Ramos (cell line): Measurements from ENCODE around the gene ALDH1A3.

Experiments used
- in situ Hi-C: fragments of 300-500 bp; cut with MboI; formaldehyde crosslinking; loops from one replicate; pipeline ENCODE4 v1.14.3; 2022; ENCODE audit warnings: low sequenced_read_pairs; ENCODE audit not compliant: unreplicated experiment

ALDH1A3 gene

DNA sequence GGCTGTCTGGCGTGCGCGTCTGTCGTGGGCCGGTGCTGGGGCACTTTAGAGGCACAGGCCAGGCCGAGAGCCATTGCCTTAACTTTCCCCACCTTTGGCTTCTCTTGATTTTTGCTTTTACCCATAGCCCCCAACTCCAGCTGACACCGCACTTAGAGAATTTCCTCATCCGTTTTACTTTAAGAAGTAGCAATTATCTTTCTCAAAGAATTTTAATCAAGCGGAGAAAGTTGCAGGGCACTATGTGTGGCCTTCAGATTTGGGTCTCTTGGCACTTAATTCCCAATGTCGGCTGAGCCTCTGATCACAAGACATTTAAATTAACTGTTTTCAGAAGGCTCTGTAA, 1.2 kb downstream of the ALDH1A3 start:
- in situ Hi-C loops, result no loop called here

- in situ Hi-C loops, result no loop called here
These were observed 2.1 kb downstream of the ALDH1A3 start for GRCh38 chr15:100881573-100882336.

- in situ Hi-C loops, result no loop called here
These were observed 5.5 kb downstream of the ALDH1A3 start for GRCh38 chr15:100885116-100885515.

GRCh38 chr15:100885811-100886210, 6.2 kb downstream of the ALDH1A3 start:
- in situ Hi-C loops, result no loop called here

DNA sequence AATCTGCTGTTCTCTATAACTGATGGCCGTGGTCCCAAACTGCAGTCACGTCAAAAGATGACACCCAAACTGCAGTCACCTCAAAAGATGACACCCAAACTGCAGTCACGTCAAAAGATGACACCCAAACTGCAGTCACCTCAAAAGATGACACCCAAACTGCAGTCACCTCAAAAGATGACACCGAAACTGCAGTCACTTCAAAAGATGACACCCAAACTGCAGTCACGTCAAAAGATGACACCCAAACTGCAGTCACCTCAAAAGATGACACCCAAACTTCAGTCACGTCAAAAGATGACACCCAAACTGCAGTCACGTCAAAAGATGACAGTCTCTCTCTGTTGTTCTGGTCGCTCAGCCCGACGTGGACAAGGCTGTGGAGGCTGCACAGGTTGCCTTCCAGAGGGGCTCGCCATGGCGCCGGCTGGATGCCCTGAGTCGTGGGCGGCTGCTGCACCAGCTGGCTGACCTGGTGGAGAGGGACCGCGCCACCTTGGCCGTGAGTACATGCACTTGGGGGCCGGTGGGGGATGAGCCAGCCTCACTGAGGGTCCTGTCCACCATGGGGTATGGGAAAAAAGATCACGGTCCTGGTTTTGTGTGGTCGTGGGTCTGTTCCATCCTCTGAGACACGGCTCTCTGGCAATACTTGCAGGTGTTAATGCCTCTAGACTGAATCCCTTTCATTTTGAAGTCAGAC, 7.7 kb downstream of the ALDH1A3 start:
- in situ Hi-C loops, result no loop called here

GRCh38 chr15:100889385-100890050, 9.9 kb downstream of the ALDH1A3 start:
- in situ Hi-C loops, result no loop called here

DNA sequence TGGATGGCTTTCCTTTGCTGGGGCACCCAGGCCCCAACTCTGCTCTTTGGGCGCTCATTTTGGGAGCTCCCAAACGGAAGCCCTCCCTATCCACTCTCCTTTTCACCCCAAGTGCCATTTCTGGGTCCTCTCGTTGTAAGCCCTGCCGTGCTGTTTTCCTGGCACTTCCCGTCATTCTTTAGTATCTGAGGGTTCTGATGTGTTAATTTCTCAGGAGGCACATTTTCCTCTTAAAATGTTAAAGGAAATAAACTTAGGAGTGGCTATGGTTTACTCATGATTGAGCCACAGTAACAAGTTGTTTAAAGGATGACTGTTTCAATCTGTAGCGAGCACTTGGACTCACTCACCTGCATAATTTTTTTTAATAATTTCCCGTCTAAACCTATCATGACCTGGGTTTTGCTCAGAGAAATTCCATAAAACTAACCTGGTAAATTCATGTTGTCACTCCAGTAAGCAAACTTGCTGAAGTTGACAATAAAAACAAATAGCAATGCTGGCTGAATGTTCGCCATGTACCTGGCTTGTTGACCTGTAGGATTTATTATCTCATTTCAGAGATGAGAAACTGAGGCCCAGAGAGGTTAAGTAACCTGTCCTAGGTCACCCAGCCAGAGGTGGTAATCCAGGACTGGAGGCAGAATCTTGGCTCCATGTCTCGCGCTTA, 10.6 kb downstream of the ALDH1A3 start:
- in situ Hi-C loops, result no loop called here

- in situ Hi-C loops, result no loop called here
These were observed 11.2 kb downstream of the ALDH1A3 start for GRCh38 chr15:100890850-100891249.

- in situ Hi-C loops, result no loop called here
These were observed 11.8 kb downstream of the ALDH1A3 start for GRCh38 chr15:100891307-100892012.

DNA sequence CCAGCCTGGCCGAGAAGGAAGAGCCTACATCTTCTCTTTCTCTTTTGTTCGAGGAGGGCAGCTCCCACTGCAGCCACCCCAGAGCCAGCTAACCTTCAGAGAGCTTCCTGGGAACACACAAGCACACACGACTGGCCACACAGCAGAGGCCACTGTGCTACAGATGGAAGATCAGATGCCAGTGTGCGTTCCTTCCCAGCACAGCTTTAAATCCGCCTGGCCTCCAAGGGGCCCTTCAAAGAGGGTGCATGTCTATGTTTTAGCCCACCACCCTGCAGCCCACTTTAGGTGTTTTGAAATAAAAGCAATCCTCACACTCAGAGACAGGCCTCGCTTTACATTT, 12.4 kb downstream of the ALDH1A3 start:
- in situ Hi-C loops, result no loop called here

DNA sequence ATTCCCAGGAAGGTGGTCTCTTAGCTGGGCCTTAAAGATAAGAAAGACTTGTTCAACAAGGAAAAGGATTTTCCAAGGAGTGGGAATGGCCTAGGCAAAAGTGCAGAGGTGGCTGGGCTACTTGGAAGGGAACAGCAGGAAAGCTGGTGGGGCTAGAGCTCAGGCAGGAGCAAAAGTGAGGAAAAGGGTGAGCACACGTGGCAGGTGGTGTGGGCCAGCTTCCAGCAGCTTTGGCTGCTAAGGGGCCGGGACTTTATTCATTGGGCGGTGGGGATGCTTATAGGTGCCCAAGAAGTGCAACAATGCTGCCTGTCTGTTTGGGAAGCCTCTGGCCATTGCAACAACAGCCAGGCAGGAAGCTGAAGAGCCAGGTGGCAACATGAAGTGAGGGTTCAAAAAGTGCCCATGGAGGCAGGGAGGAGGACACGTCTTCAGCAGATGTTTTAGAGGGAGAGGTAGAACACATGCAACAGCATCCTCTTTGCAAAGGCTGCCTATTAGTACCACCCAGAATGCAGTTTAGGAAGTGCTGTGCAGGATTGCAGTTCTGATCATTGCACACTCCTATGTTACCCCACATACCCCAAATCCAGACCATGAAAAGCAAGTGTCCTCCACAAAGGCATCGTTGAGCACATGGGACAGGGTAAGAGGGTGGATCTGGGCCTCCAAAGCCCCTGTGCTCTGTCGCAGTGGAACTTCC, 13.8 kb downstream of the ALDH1A3 start:
- in situ Hi-C loops, result no loop called here

GRCh38 chr15:100893964-100894295, 14.3 kb downstream of the ALDH1A3 start:
- in situ Hi-C loops, result no loop called here

GRCh38 chr15:100895721-100896120, 16.1 kb downstream of the ALDH1A3 start:
- in situ Hi-C loops, result no loop called here

GRCh38 chr15:100897221-100898151, 17.9 kb downstream of the ALDH1A3 start:
- in situ Hi-C loops, result no loop called here

- in situ Hi-C loops, result no loop called here
These were observed 18.5 kb downstream of the ALDH1A3 start for GRCh38 chr15:100898152-100898490.

DNA sequence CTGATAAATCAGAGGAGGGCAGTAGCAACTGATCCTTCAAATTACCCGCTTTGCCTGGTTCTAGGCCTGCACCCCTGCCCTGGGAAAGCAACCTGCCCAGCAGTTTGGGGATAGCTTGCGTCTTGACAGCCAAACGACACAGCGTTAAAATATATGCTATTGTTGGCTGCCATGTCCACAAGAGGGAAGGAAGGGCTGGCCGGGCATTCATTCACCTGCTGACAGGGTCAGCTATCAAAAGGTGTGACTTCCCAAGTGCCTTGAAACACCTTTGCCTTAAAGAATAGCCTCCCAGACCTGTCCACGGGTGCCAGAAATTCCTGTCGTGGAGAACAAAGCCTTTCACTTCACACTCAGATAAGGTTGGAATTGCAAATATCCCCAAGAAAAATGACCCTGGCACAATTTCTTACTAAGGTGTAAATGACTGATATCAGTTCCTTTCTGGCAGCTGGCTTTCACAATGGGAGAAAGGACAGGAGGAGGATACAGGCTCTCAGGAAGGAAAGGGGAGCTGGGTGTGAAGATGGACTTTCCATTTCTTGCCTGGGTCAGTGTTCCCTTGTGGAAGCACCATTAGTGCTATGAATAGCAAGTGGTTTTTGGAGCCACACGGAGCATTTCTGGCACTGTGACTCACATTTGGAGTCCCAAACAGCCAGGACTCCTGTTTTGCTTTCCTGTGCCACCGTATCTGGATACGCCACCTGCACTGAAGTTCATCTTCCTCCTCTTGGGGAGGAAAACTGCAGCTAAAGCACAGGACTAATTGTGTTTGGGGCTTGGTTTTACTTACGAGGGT, 19.2 kb downstream of the ALDH1A3 start:
- in situ Hi-C loops, result no loop called here

DNA sequence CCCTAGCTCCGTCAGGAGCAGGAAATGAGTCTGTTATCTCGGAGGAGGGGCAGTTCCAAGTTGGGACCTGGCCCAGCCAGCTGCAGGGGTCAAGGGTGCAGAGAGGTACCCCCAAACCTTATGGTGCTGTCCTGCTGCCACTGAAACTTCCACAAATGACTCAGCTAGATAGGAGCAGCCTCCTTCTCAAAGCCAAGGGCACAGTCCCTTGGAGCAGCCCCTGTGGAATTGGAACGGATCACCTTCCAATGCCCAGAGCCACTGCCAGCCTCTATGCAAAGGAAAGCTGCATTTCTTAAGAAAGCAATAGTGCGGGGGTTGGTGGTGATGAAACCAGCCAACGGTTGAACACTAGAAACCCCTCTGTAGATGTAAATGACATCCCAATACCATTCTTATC, 20.0 kb downstream of the ALDH1A3 start:
- in situ Hi-C loops, result no loop called here

- in situ Hi-C loops, result loop anchor here (25.0 kb wide), 1 partner anchor 362 kb away; the partner anchor contains the start of gene CHSY1
These were observed 20.6 kb downstream of the ALDH1A3 start for GRCh38 chr15:100900136-100900794.
